GF-D8 (cell line): Measurements from ENCODE around the gene CAMK1.

ENCODE experiments used
- DNase-seq: peaks from one replicate; lab custom pipeline; 2025; lab: John Stamatoyannopoulos, UW

CAMK1 gene

DNA sequence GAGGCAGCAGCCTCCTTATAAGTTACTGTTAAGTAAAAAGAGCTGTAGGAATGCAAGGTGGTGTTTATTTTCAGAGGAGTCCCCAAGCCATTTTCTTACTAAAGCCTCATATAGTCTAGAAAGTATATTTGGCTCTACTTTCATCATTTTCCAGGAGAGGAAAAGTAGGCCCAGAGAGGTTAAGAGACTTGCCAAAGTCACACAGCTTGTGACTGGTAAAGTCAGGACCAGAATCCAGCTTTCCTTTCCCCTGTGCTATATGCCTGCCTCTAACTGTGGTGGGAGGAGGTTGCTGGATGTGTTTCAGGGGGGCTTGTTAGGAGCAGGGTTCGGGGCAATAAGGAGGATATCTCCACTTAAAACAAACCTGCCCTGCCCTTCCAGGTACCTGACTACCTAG lies 27.2 kb downstream of the CAMK1 start:
- DNase-seq: no peak

GRCh38 chr3:9739181-9739580 lies 30.6 kb downstream of the CAMK1 start:
- no peak for DNase-seq

GRCh38 chr3:9736831-9737230 lies 32.9 kb downstream of the CAMK1 start:
- DNase-seq: no peak

GRCh38 chr3:9732740-9733115 lies 37.0 kb downstream of the CAMK1 start:
- no peak for DNase-seq

GRCh38 chr3:9732080-9732739 lies 37.5 kb downstream of the CAMK1 start:
- DNase-seq: peak; percentile 48

GRCh38 chr3:9731206-9732079 lies 38.3 kb downstream of the CAMK1 start, which contains the start of gene BRPF1:
TSS of gene BRPF1 (plus strand) at chr3:9731735. CDS start at chr3:9734141, 2,406 bp downstream.
- DNase-seq: peak; percentile 89

DNA sequence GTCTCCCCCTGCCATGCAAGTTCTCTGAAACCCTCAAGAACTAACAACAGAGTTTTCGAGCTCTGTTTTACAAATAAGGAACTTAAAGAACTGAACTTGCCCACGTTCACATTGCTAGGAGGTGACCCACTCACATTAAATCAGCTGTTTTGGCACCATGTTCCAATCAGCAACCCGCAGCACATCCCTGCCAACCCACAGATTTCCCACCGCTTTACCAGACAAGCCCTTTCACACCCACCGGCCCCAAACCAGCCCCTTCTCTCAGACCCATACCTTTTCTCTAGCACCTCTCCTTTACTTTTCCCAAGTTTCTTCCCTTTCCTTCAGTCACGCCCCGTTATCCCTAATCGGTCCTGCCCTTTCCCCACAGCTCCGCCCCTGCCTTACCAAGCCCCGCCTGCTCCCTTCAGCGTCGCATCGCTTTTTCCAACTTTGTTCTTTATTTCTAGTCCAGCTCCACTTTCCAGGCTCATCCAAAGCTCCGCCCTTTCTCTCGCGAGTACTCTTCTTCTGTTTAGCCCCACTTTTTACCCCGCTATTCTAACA lies 39.0 kb downstream of the CAMK1 start:
- DNase-seq: peak; percentile 55

DNA sequence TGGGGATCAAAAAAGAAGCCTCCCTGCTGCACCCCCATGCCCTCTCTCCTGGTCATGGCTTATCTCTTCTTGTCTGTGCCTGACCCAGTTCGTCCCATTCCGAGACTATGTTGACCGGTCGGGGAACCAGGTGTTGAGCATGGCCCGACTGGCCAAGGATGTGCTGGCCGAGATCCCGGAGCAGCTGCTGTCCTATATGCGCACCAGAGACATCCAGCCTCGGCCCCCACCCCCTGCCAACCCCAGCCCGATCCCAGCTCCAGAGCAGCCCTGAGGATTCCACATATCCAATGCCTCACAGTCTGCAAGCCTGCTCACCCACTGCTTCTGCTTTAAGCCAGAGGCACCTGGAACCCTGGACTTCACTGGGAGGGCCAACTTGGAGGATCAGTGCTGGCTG lies 40.3 kb downstream of the CAMK1 start:
- no peak for DNase-seq

DNA sequence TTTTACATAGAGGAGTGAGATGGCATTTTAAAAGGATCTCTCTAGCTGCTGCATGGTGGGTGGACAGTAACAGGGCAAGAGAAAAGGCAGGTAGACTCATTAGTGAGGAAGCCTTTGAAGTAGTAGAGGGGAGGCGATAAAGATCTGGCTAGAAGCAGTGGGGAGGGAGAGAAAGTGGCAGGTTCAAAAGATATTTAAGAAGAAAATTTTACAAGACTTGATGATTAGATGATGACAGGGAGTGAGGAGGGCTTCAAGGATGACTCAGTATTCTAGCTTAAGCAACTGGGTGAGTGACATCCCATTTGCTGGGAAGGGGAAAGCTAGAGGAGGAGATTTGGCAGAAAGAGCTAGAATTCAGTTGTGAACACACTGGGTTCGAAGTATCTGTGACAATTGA lies 42.0 kb downstream of the CAMK1 start:
- DNase-seq: no peak

DNA sequence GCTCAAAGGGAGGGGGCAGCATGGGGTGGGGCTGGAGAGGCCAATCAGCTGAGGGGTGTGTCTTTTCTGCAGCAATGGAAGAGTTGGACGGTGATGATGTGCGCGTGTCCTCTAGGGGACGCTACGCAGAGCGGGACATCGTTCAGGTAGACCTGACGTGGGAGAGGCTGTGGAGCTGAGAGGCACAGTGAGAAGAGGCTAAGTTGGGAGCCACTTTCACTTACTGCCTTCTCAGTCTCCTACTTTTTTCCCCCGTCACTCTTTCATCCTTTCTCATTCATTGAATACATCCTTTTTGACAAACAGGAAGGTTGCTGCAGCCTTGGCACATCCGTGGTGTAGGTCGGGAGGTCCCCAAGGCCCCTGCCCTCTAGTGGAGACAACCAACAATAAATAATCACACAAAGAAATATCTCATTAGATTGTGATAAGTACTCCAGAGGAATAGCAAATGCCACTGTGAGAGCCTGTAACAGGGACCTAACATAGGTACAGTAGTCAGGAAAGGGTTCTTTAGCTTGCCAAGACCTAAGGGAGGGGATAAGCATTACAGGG lies 42.6 kb downstream of the CAMK1 start:
- peak; percentile 20 for DNase-seq

DNA sequence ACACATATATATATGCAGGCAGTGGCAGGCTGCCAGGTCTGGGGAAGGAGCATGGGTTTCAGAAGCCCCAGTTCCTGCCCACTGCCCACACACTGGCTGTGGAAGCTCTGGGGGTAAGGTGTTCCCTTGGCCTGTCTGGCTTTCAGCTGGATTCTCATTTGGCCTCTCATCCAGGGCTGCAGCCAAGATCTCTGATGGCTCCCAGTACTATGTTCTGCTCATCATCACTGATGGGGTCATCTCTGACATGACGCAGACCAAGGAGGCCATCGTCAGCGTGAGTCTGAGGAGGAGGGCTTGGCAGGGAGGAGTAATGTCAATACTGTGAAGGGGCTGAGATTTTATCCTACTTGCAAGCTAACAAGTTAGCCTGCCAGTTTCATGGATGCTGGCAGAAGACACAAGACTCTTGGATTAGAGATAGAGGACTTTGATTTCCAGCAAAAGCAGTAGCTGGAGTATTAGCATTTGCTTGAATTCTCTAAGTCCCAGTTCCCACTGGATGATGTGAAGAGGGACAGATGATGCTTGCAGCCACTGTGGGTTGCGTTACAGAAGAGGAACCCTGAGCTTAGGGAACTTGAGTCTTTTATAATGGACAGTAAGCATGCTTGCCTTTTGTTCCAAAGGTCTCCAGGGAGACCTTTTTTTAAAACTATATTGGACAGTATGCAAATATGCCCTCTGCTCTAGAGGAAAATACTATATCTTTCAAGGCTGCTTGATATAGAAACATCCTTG lies 43.8 kb downstream of the CAMK1 start:
- no peak for DNase-seq

DNA sequence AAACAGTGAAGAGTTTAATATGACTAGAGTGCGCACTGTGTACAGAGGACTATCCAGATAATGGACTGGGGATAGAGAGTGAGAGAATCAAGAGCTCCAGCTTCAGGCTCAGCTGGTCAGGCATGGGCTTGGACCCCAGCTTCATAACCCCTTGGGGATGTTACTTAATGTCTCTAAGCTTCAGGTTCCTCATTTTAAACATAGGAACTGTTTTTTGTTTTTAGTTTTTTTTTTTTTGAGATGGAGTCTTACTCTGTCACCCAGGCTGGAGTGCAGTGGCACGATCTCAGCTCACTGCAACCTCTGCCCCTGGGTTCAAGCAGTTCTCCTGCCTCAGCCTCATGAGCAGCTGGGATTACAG lies 48.1 kb downstream of the CAMK1 start:
- peak; percentile 26 for DNase-seq

DNA sequence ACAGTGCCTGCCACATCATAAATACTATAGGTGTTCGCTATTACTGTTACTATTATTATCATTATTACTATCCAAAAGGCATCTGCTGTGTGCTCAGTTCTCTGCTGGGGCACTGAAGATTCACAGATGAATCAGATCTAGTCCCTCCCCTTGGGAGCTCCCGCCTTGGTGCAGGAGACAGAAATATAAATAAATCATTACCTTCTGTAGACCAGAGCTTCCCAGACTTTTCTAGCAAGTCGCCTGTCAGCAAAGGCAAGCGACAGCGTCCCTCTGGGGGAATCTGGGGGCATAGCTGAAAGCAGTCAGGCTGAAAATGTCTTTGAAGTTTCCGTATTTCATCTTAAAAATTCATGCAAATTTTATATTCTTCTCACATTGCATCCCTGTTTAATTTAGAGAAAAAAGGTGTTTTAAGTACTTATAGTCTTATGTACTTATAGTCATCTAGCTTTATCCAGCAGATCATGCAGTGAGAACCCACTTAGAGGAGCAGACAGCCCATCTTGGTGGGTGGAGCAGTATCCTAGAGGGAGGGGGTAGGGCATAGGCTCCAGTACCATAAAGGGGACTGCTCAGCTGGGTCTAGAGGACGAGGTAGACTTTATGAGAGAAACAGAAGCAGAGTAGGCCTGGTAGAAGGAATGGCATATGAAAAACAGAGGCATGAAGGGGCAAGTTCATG lies 48.6 kb downstream of the CAMK1 start:
- DNase-seq: no peak

DNA sequence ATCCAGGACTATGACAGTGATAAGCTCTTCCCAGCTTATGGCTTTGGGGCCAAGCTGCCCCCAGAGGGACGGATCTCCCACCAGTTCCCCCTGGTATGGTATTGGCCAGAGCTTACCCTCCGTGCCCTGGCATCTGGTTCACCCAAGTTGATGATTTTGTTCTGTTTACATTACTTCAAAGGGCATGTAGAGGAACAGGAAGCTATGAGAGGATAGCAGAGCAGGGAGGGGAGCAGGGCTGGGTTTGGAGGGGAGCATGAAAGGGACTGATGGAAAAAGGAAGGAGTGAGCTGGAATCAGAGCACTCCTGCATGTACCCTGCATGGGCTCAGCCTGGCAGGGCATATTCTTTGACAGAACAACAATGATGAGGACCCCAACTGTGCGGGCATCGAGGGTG lies 51.6 kb downstream of the CAMK1 start:
- DNase-seq: no peak

GRCh38 chr3:9717563-9717962 lies 52.2 kb downstream of the CAMK1 start:
- DNase-seq: no peak

DNA sequence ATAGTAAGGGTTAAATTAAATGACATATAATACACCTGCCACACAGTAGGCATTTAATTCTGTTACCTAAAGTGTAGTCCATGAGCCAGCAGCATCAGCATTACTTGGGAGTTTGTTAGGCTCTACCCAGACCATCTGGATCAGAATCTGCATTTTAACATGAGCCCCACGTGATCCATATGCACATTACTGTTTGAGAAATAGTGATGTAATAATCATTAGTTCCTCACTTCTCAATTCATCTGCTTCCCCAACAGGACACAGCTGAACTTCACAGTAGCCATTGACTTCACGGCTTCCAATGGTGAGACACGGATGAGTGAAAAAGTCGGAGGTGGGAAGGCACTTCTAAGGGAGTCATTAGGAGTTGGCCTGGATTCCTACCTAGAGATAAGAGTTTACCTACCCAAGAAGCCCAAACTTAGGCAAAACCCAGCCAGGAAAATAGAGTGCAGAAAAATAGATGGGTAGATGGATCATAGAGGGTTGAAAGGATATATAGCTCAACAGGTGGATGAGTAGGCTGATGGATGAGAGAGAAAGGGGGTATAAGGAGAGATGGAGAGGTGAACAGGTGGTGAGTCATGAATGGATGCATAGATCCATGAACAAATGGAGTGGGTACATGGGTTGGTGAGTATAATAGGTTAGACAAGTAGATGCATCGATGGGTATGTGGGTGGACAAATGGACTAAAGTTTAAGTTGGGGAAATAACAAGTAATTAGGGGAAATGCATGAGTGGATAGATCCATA lies 52.8 kb downstream of the CAMK1 start:
- DNase-seq: no peak

- peak; percentile 87 for DNase-seq
Observed at GRCh38 chr3:9715764-9716437, 53.8 kb downstream of the CAMK1 start.

GRCh38 chr3:9715136-9715535 lies 54.6 kb downstream of the CAMK1 start:
- DNase-seq: no peak

DNA sequence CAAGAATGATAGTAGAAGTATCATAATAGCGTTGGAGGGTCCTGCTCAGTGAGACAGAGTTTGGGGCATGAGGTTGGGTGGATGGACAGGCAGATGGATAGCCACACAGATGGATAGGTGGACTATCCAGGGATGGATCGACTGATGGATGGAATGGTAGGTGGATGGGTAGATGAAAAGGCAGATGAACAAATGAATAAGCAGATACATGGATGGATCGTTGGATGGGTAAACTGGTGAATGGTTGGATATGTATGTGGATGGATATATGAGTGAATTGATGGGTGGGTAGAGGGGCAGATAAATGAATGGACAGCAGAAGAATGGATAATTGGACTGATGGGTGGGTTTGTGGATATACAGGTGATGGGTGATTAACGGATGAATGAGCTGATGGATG lies 56.6 kb downstream of the CAMK1 start:
- no peak for DNase-seq

- no peak for DNase-seq
Observed at GRCh38 chr3:9712415-9712814, 57.3 kb downstream of the CAMK1 start.
